Trophoblast cell (in vitro differentiated cells and primary cell): Measurements from ENCODE around the gene MCTP1.

Source experiments
- DNase-seq, 2 donors: peaks; one replicate each; pipeline ENCODE4 v3.0.0-alpha.2; 2016
- H2AFZ ChIP-seq: 2 replicates; pipeline ENCODE4 v1.6.1; 2013; ENCODE audit warnings: low read length, moderate library complexity, mild to moderate bottlenecking; ENCODE audit not compliant: insufficient read depth, poor library complexity
- H2AK5ac ChIP-seq: 2 replicates; pipeline ENCODE4 v1.6.1; 2013; ENCODE audit warnings: mild to moderate bottlenecking, low read length
- H2BK120ac ChIP-seq: 2 replicates; pipeline ENCODE4 v1.6.1; 2013; ENCODE audit warnings: low read length, mild to moderate bottlenecking, moderate library complexity; ENCODE audit not compliant: insufficient read depth, poor library complexity
- H2BK12ac ChIP-seq: 2 replicates; pipeline ENCODE4 v1.6.1; 2013; ENCODE audit warnings: mild to moderate bottlenecking, low read length, moderate library complexity
- H2BK5ac ChIP-seq: 2 replicates; pipeline ENCODE4 v1.6.1; 2013; ENCODE audit warnings: low read length, low read depth, moderate library complexity, mild to moderate bottlenecking; ENCODE audit not compliant: poor library complexity
- H3K14ac ChIP-seq: 2 replicates; pipeline ENCODE4 v1.6.1; 2013; ENCODE audit warnings: mild to moderate bottlenecking, low read length
- H3K18ac ChIP-seq: 2 replicates; pipeline ENCODE4 v1.6.1; 2013; ENCODE audit warnings: mild to moderate bottlenecking, low read length
- H3K23ac ChIP-seq: 2 replicates; pipeline ENCODE4 v1.6.1; 2013; ENCODE audit warnings: low read length
- H3K27ac ChIP-seq: 2 replicates; pipeline ENCODE4 v1.5.1; 2013; ENCODE audit warnings: low read depth, mild to moderate bottlenecking, inconsistent platforms, low read length, moderate library complexity
- H3K27me3 ChIP-seq: 2 replicates; pipeline ENCODE4 v1.6.1; 2013; ENCODE audit warnings: inconsistent platforms, mild to moderate bottlenecking, low read length, moderate library complexity; ENCODE audit not compliant: insufficient read depth
- H3K36me3 ChIP-seq, 2 experiments: 1 replicate in 1 of 2; 2 replicates in 1 of 2; pipeline ENCODE4 v1.6.1; 2013; ENCODE audit warnings: low read length in 2 of 2, mild to moderate bottlenecking in 2 of 2, moderate library complexity in 1 of 2; ENCODE audit not compliant: insufficient read depth in 2 of 2, control insufficient read depth in 1 of 2
- H3K4ac ChIP-seq: 2 replicates; pipeline ENCODE4 v1.6.1; 2013; ENCODE audit warnings: low read depth, mild to moderate bottlenecking, low read length, moderate library complexity
- H3K4me1 ChIP-seq, 2 experiments: 1 replicate in 1 of 2; 2 replicates in 1 of 2; pipeline ENCODE4 v1.6.1; 2013; ENCODE audit warnings: low read length in 2 of 2, mild to moderate bottlenecking in 2 of 2, moderate library complexity in 1 of 2; ENCODE audit not compliant: insufficient read depth in 2 of 2, control insufficient read depth in 1 of 2
- H3K4me2 ChIP-seq: 2 replicates; pipeline ENCODE4 v1.6.1; 2013; ENCODE audit warnings: inconsistent platforms, mild to moderate bottlenecking, low read length, moderate library complexity
- H3K4me3 ChIP-seq: 2 replicates; pipeline ENCODE4 v1.5.1; 2013; ENCODE audit warnings: mild to moderate bottlenecking, low read depth, low read length, inconsistent platforms
- H3K79me1 ChIP-seq: one replicate; pipeline ENCODE4 v1.6.1; 2013; ENCODE audit warnings: low read length
- H3K79me2 ChIP-seq: 2 replicates; pipeline ENCODE4 v1.6.1; 2013; ENCODE audit warnings: low read length, mild to moderate bottlenecking; ENCODE audit not compliant: control insufficient read depth, insufficient read depth, poor library complexity
- H3K9ac ChIP-seq: 2 replicates; pipeline ENCODE4 v1.6.1; 2013; ENCODE audit warnings: mild to moderate bottlenecking, low read length
- H3K9me3 ChIP-seq: 2 replicates; pipeline ENCODE4 v1.6.1; 2013; ENCODE audit warnings: low read depth, mild to moderate bottlenecking, control low read depth, inconsistent platforms, low read length; ENCODE audit not compliant: insufficient read depth
- H4K12ac ChIP-seq: 2 replicates; pipeline ENCODE4 v1.6.1; 2013; ENCODE audit warnings: low read depth, mild to moderate bottlenecking, low read length, moderate library complexity
- H4K8ac ChIP-seq: 2 replicates; pipeline ENCODE4 v1.6.1; 2013; ENCODE audit warnings: low read depth, mild to moderate bottlenecking, low read length, moderate library complexity
- H4K91ac ChIP-seq: one replicate; pipeline ENCODE4 v1.6.1; 2013; ENCODE audit warnings: low read depth, mild to moderate bottlenecking, low read length, moderate library complexity
- WGBS: extraction: QIAGEN DNeasy Blood & Tissue Kit; methylation state at CpG from one replicate; pipeline ENCODE4 v1.1.7; 2013; ENCODE audit warnings: missing lambda C conversion rate; ENCODE audit not compliant: insufficient read length, insufficient coverage; ENCODE audit errors: extremely low coverage; 5-methylcytosine and 5-hydroxymethylcytosine counted together

MCTP1 gene

GRCh38 chr5:94672746-94673145 lies 612.1 kb downstream of the MCTP1 start:
- no peak overlapping the region for H3K9ac ChIP-seq
- no peak overlapping the region for H2BK120ac ChIP-seq
- no peak for DNase-seq
- peaks cover 4% of the 10 kb centered on the region in 2 experiments for H3K36me3 ChIP-seq
- no peak overlapping the region for H2AK5ac ChIP-seq
- no peak overlapping the region for H3K14ac ChIP-seq
- H3K4me3 ChIP-seq = no peak overlapping the region
- no peak overlapping the region for H2AFZ ChIP-seq
- no peak overlapping the region for H3K18ac ChIP-seq
- H4K8ac ChIP-seq = no peak overlapping the region
- no peak overlapping the region for H4K12ac ChIP-seq
- no peak overlapping the region for H3K27ac ChIP-seq
- H3K4me2 ChIP-seq = no peak overlapping the region
- H2BK12ac ChIP-seq = no peak overlapping the region
- no peaks in the 10 kb centered on the region for H3K79me2 ChIP-seq
- no peak overlapping the region for H4K91ac ChIP-seq
- no peaks in the 10 kb centered on the region for H3K79me1 ChIP-seq
- no peaks in the 10 kb centered on the region for H3K4me1 ChIP-seq
- no peak overlapping the region for H3K23ac ChIP-seq
- no peak overlapping the region for H2BK5ac ChIP-seq
- H3K27me3 ChIP-seq = no peaks in the 10 kb centered on the region
- no CpG with 5 or more reads among the region's 1 CpG for WGBS
- no peaks in the 10 kb centered on the region for H3K9me3 ChIP-seq
- H3K4ac ChIP-seq = no peak overlapping the region

- no peak overlapping the region for H4K8ac ChIP-seq
- H3K79me1 ChIP-seq = no peaks in the 10 kb centered on the region
- no peak overlapping the region for H3K4me3 ChIP-seq
- no peak overlapping the region for H2AK5ac ChIP-seq
- no peak for DNase-seq
- WGBS = no CpG with 5 or more reads among the region's 1 CpG
- no peaks in the 10 kb centered on the region for H3K27me3 ChIP-seq
- H3K36me3 ChIP-seq = peaks cover 0 to 2% of the 10 kb centered on the region in 2 experiments
- H3K23ac ChIP-seq = no peak overlapping the region
- H3K18ac ChIP-seq = no peak overlapping the region
- H2BK5ac ChIP-seq = no peak overlapping the region
- no peaks in the 10 kb centered on the region for H3K79me2 ChIP-seq
- H3K9me3 ChIP-seq = no peaks in the 10 kb centered on the region
- H4K12ac ChIP-seq = no peak overlapping the region
- no peaks in the 10 kb centered on the region for H3K4me1 ChIP-seq
- H2BK120ac ChIP-seq = no peak overlapping the region
- no peak overlapping the region for H2BK12ac ChIP-seq
- H3K4ac ChIP-seq = no peak overlapping the region
- H3K4me2 ChIP-seq = no peak overlapping the region
- no peak overlapping the region for H3K9ac ChIP-seq
- H4K91ac ChIP-seq = no peak overlapping the region
- no peak overlapping the region for H3K27ac ChIP-seq
- no peak overlapping the region for H3K14ac ChIP-seq
- no peak overlapping the region for H2AFZ ChIP-seq
These were observed 614.2 kb downstream of the MCTP1 start for GRCh38 chr5:94670726-94671125.

DNA sequence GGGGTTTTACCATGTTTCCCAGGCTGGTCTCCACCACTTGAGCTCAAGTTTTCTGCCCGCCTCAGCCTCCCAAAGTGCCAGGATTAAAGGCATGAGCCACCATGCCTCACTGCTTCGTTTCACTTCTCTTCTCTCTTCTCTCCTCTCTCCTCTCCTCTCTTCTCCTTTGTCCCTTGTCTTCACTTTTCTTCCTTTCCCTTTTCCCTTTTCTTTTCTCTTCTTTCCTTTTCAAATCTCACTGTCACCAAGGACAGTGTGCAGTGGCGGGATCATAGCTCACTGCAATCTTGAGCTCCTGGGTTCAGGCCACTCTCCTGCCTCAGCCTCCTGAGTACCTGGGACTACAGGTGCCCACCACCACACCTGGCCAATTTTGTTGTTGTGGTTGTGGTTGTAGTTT lies 617.0 kb downstream of the MCTP1 start:
- Histone ChIP-seq H3K27me3 (no peaks in the 10 kb centered on the region), H3K18ac (no peak overlapping the region), H3K36me3 (no peaks in the 10 kb centered on the region), H3K23ac (no peak overlapping the region), H2BK12ac (no peak overlapping the region), H3K27ac (no peak overlapping the region), H3K4me2 (no peak overlapping the region), H3K79me1 (no peaks in the 10 kb centered on the region), H4K8ac (no peak overlapping the region), H3K79me2 (no peaks in the 10 kb centered on the region), H3K9ac (no peak overlapping the region), H2AK5ac (no peak overlapping the region), H2BK120ac (no peak overlapping the region), H3K4ac (no peak overlapping the region), H2BK5ac (no peak overlapping the region), H4K12ac (no peak overlapping the region), H3K4me3 (no peak overlapping the region), H3K4me1 (no peaks in the 10 kb centered on the region), H3K14ac (no peak overlapping the region), H3K9me3 (no peaks in the 10 kb centered on the region), H2AFZ (no peak overlapping the region), H4K91ac (no peak overlapping the region)
- WGBS = no CpG with 5 or more reads among the region's 3 CpGs
- no peak for DNase-seq

GRCh38 chr5:94661086-94661485 lies 623.8 kb downstream of the MCTP1 start:
- Histone ChIP-seq H3K18ac (no peak overlapping the region), H3K4ac (no peak overlapping the region), H4K8ac (no peak overlapping the region), H3K4me1 (no peaks in the 10 kb centered on the region), H4K12ac (no peak overlapping the region), H2BK5ac (no peak overlapping the region), H2BK12ac (no peak overlapping the region), H3K27ac (no peak overlapping the region), H2AK5ac (no peak overlapping the region), H4K91ac (no peak overlapping the region), H3K4me2 (no peak overlapping the region), H3K14ac (no peak overlapping the region), H2AFZ (no peak overlapping the region), H3K79me2 (no peaks in the 10 kb centered on the region), H3K9ac (no peak overlapping the region), H3K27me3 (no peaks in the 10 kb centered on the region), H3K4me3 (no peak overlapping the region), H3K79me1 (no peaks in the 10 kb centered on the region), H3K9me3 (peaks cover 4% of the 10 kb centered on the region), H3K23ac (peak overlapping the region; percentile 21), H2BK120ac (no peak overlapping the region), H3K36me3 (peaks cover 0 to 3% of the 10 kb centered on the region in 2 experiments)
- DNase-seq = no peak
- WGBS = no CpG with 5 or more reads among the region's 3 CpGs
